HepG2 (cell line): Measurements from ENCODE around the gene SLFN13. TPM values are rescaled to one million over a fixed set of nuclear protein-coding genes. Genes with fewer than 3 reads are reported as not detected.
A peak's percentile ranks its signal among the peaks of the same experiment; 100 is the strongest.

ENCODE experiments used
- ATAC-seq: fragments of 200-7000 bp; cut with Tn5 transposase; 3 replicates; pipeline ENCODE4 v1.9.1; 2020; ENCODE audit warnings: mild to moderate bottlenecking, moderate library complexity
- BruUV-seq: library from RNA; stranded (reverse); fragments of 400-500 nt; replicated peaks from 2 replicates; lab custom pipeline; 2021; lab: Mats Ljungman, UMichigan
- CTCF ChIA-PET: fragments of 300-600 bp; formaldehyde crosslinking; extraction: SDS; loops from one replicate; lab custom pipeline; 2021; ENCODE audit warnings: low total read pairs, inconsistent platforms, low intra/inter-chr PET ratio; lab: Yijun Ruan, JAX
- POLR2A ChIA-PET: fragments of 350-600 bp; sonication (Branson Sonifier 250); formaldehyde crosslinking; loops from one replicate; lab custom pipeline; 2020; ENCODE audit warnings: antibody characterized with exemption, inconsistent platforms; lab: Yijun Ruan, JAX
- DNase-seq: peaks from one replicate; pipeline ENCODE4 v3.0.0-alpha.2; 2015; ENCODE audit warnings: low spot score
- FAIRE-seq: peaks from 3 replicates; lab custom pipeline; 2011; peaks lifted over from hg19 to GRCh38; lab: Jason Lieb, UNC
- H2AFZ ChIP-seq: one replicate; pipeline ENCODE4 v1.6.1; 2011; ENCODE audit warnings: low read length, inconsistent platforms
- H3K27ac ChIP-seq: fragments of 300-600 bp; 3 replicates; pipeline ENCODE4 v1.8.0; 2011; ENCODE audit warnings: mixed run types, mild to moderate bottlenecking, mixed read lengths, low read length, inconsistent platforms; ENCODE audit not compliant: insufficient read depth; ENCODE audit errors: extremely low read length
- H3K27me3 ChIP-seq, 2 experiments: fragments of 200-600 bp in 1 of 2; 2 replicates in 1 of 2; 3 replicates in 1 of 2; pipeline versions ENCODE4 v1.6.0 to v1.8.0; 2011; ENCODE audit warnings: low read length in 2 of 2, mild to moderate bottlenecking in 2 of 2, moderate library complexity in 2 of 2, inconsistent platforms in 1 of 2; ENCODE audit not compliant: insufficient read depth in 2 of 2, control insufficient read depth in 1 of 2
- H3K36me3 ChIP-seq, 2 experiments: fragments of 200-600 bp in 1 of 2; replicated peaks in 1 of 2; 2 replicates in 1 of 2; 3 replicates in 1 of 2; pipeline versions ENCODE4 v1.5.1 to v1.8.0; 2011; ENCODE audit warnings: low read length in 2 of 2, inconsistent platforms in 1 of 2; ENCODE audit not compliant: insufficient read depth in 2 of 2, control insufficient read depth in 1 of 2
- H3K4me1 ChIP-seq: 2 replicates; pipeline ENCODE4 v1.5.1; 2012; ENCODE audit warnings: low read length, inconsistent platforms; ENCODE audit not compliant: insufficient read depth
- H3K4me2 ChIP-seq: 2 replicates; pipeline ENCODE4 v1.6.0; 2011; ENCODE audit warnings: low read depth, low read length, inconsistent platforms
- H3K4me3 ChIP-seq, 3 experiments: fragments of 200-600 bp in 1 of 3; sonication (generic), shearing (Covaris generic) in 1 of 3; replicated peaks in 1 of 3; 2 replicates each; pipeline ENCODE4 v1.5.1; 2011 to 2016; ENCODE audit warnings: low read length in 3 of 3, inconsistent platforms in 2 of 3, low read depth in 2 of 3, mild to moderate bottlenecking in 2 of 3, control low read depth in 1 of 3, mixed read lengths in 1 of 3; ENCODE audit not compliant: insufficient read depth in 1 of 3
- H3K79me2 ChIP-seq: one replicate; pipeline ENCODE4 v1.6.1; 2011; ENCODE audit warnings: low read length, inconsistent platforms; ENCODE audit not compliant: insufficient read depth
- H3K9ac ChIP-seq: 2 replicates; pipeline ENCODE4 v1.6.0; 2011; ENCODE audit warnings: mild to moderate bottlenecking, low read depth, low read length, inconsistent platforms; ENCODE audit not compliant: insufficient read depth
- H3K9me3 ChIP-seq: 2 replicates; pipeline ENCODE4 v1.5.1; 2012; ENCODE audit warnings: mild to moderate bottlenecking, low read length
- H4K20me1 ChIP-seq: 2 replicates; pipeline ENCODE4 v1.6.0; 2011; ENCODE audit warnings: inconsistent platforms, mild to moderate bottlenecking, low read length, moderate library complexity; ENCODE audit not compliant: insufficient read depth
- DNMT3B ChIP-seq: conservative IDR thresholded peaks from 2 replicates; pipeline ENCODE4 v1.6.1; 2016; ENCODE audit warnings: missing biosample characterization, control low read depth
- FOXK1 ChIP-seq: sonication (generic); formaldehyde crosslinking; IDR thresholded peaks from 2 replicates; pipeline ENCODE4 v1.4.0; 2020; ENCODE audit warnings: low read depth, missing genetic modification reagents, borderline replicate concordance
- MAFK ChIP-seq, 2 experiments: IDR thresholded peaks in 1 of 2; conservative IDR thresholded peaks in 1 of 2; 2 replicates each; pipeline ENCODE4 v1.6.1; 2011; ENCODE audit warnings: improper control_type of control experiment in 2 of 2, low read length in 2 of 2
- RFXANK ChIP-seq: IDR thresholded peaks from 2 replicates; pipeline ENCODE4 v1.6.1; 2016
- SOX5 ChIP-seq: IDR thresholded peaks from 2 replicates; pipeline ENCODE4 v1.6.1; 2016; ENCODE audit warnings: borderline replicate concordance
- ZFP1 ChIP-seq: IDR thresholded peaks from 2 replicates; pipeline ENCODE4 v1.6.1; 2016
- ZNF639 ChIP-seq: conservative IDR thresholded peaks from 2 replicates; pipeline ENCODE4 v1.6.1; 2018; ENCODE audit warnings: missing genetic modification reagents
- WGBS: methylation state at CpG from one replicate; pipeline ENCODE4 v1.1.6; 2017; ENCODE audit warnings: low lambda C conversion rate; 5-methylcytosine and 5-hydroxymethylcytosine counted together
- in situ Hi-C: cut with HindIII; loops from 2 replicates; pipeline ENCODE4 v1.10.0; 2017; ENCODE audit warnings: low pct_unique_long_range_greater_than_20kb; ENCODE audit not compliant: extremely low pct_ligation_motif_present
- intact Hi-C: fragments of 100-400 bp; cut with micrococcal nuclease; formaldehyde crosslinking; loops from one replicate; pipeline ENCODE4 v1.10.0; 2022; ENCODE audit not compliant: unreplicated experiment
- polyA plus RNA-seq, 8 experiments: library from polyadenylated mRNA; depleted of rRNA in 3 of 8; stranded (reverse) in 7 of 8; unstranded in 1 of 8; fragments of >200 nt; fragmentation: Illumina TruSeq in 4 of 8; extraction: Trizol in 4 of 8; gene quantifications; 2 replicates each; pipeline versions ENCODE4 v1.2.1 to v1.2.3, GENCODE V29; 2011 to 2016; ENCODE audit warnings: low read depth in 4 of 8, missing spikeins in 1 of 8, mixed read lengths in 1 of 8; ENCODE audit not compliant: insufficient read depth in 1 of 8
- total RNA-seq, 5 experiments: library from RNA; depleted of rRNA; stranded (reverse); fragments of >200 nt; fragmentation: Illumina TruSeq; extraction: Trizol; gene quantifications; 2 replicates each; pipeline ENCODE4 v1.2.3, GENCODE V29; 2016; ENCODE audit warnings: low read depth in 1 of 5
- TF ChIP-seq, protein P1 (sequence below): sonication (generic); formaldehyde crosslinking; IDR thresholded peaks from 2 replicates; pipeline ENCODE4 v1.4.0; 2020; ENCODE audit warnings: missing genetic modification reagents, borderline replicate concordance

Gene SLFN13
- total and polyA plus RNA-seq, 2 of the 13 experiments (the other 11 are each of a cell fraction or from before 2014, with no cell fraction given), result 0.18 TPM; not detected in 1

DNA sequence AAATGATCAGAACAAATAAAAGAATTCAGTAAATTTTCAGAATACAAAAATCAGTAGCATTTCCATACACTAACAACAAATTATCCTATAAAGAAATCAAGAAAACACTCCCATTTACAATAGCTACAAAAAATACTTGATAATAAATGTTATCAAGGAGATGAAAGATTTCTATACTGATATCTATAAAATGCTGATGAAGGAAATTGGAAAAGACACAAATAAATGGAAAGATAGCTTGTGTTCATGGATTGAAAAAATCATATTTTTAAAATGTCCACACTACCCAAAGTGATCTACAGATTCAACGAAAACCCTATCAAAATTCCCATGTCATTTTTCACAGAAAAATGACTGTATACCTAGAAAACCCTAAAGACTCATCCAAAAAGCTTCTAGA is 34.3 kb downstream of the SLFN13 start:
- peak; percentile 30 to 37; a peak in 2 of 4 replicates for TF ChIP-seq MAFK (conservative IDR thresholded peaks at IDR 0.05 in 1 of 2, IDR thresholded peaks at IDR 0.05 in 1 of 2; ENCODE audit: low read length in 2 of 2)
- TF ChIP-seq SOX5, result no peak
- TF ChIP-seq, all 625 proteins: peak for 1
- intact Hi-C loops, result no loop called here
- no peak for DNase-seq
- Histone ChIP-seq H3K79me2 (no peaks in the 10 kb centered on the region), H3K9ac (no peak overlapping the region), H3K27ac (no peak overlapping the region), H3K4me1 (no peaks in the 10 kb centered on the region), H4K20me1 (no peaks in the 10 kb centered on the region), H3K9me3 (no peaks in the 10 kb centered on the region), H3K4me2 (no peak overlapping the region), H3K27me3 (no peaks in the 10 kb centered on the region; a peak in 1 of 5 replicates), H2AFZ (no peak overlapping the region), H3K36me3 (no peaks in the 10 kb centered on the region), H3K4me3 (no peak overlapping the region)
- 0% methylated on average over 1 of the region's 1 CpG for WGBS
- ChIA-PET CTCF (no interaction called here), POLR2A (no interaction called here)
- no peak for ATAC-seq
- in situ Hi-C loops, result no loop called here
- no peak for FAIRE-seq
- no TSS peak for BruUV-seq

GRCh38 chr17:35407531-35407930 is 41.0 kb downstream of the SLFN13 start:
- no peaks in the 10 kb centered on the region for H4K20me1 ChIP-seq
- ATAC-seq, result no peak
- POLR2A ChIA-PET, result no interaction called here
- no TSS peak for BruUV-seq
- 88% methylated on average over 25 of the region's 26 CpGs for WGBS
- no peaks in the 10 kb centered on the region for H3K79me2 ChIP-seq
- H3K9ac ChIP-seq, result no peak overlapping the region
- no peak overlapping the region for H2AFZ ChIP-seq
- TF ChIP-seq, protein P1, sequence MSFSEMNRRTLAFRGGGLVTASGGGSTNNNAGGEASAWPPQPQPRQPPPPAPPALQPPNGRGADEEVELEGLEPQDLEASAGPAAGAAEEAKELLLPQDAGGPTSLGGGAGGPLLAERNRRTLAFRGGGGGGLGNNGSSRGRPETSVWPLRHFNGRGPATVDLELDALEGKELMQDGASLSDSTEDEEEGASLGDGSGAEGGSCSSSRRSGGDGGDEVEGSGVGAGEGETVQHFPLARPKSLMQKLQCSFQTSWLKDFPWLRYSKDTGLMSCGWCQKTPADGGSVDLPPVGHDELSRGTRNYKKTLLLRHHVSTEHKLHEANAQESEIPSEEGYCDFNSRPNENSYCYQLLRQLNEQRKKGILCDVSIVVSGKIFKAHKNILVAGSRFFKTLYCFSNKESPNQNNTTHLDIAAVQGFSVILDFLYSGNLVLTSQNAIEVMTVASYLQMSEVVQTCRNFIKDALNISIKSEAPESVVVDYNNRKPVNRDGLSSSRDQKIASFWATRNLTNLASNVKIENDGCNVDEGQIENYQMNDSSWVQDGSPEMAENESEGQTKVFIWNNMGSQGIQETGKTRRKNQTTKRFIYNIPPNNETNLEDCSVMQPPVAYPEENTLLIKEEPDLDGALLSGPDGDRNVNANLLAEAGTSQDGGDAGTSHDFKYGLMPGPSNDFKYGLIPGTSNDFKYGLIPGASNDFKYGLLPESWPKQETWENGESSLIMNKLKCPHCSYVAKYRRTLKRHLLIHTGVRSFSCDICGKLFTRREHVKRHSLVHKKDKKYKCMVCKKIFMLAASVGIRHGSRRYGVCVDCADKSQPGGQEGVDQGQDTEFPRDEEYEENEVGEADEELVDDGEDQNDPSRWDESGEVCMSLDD (CRISPR knock-in tag), result no peak
- no peak for TF ChIP-seq ZFP1
- no peak for TF ChIP-seq DNMT3B (CRISPR knock-in tag)
- no peak for TF ChIP-seq FOXK1 (CRISPR knock-in tag)
- no peak for TF ChIP-seq RFXANK (CRISPR knock-in tag)
- no peak for TF ChIP-seq ZNF639 (CRISPR knock-in tag)
- CTCF ChIA-PET, result no interaction called here
- no peak overlapping the region for H3K4me2 ChIP-seq
- no peaks in the 10 kb centered on the region for H3K36me3 ChIP-seq
- no peaks in the 10 kb centered on the region for H3K27me3 ChIP-seq
- in situ Hi-C loops, result loop anchor here (10.0 kb wide), 1 partner anchor 63 kb away; no protein-coding TSS in a partner anchor
- H3K27ac ChIP-seq, result no peak overlapping the region
- no peaks in the 10 kb centered on the region for H3K9me3 ChIP-seq
- no peak for FAIRE-seq
- no peak overlapping the region for H3K4me3 ChIP-seq
- no peak for DNase-seq
- intact Hi-C loops, result no loop called here
- H3K4me1 ChIP-seq, result 0 out of 2 replicates have a peak, but pooled peaks cover 7% of the 10 kb centered on the region
